HEK293T (cell line): ENCODE measurements around the gene DOK7.

ENCODE experiments used
- ARNT ChIP-seq: fragments of 450-650 bp; IDR thresholded peaks from 2 replicates; pipeline ENCODE4 v1.6.1; 2017; ENCODE audit warnings: mild to moderate bottlenecking
- CTBP1 ChIP-seq: fragments of 450-650 bp; IDR thresholded peaks from 2 replicates; pipeline ENCODE4 v1.6.1; 2016; ENCODE audit warnings: borderline replicate concordance
- FOXK2 ChIP-seq: fragments of 450-650 bp; IDR thresholded peaks from 2 replicates; pipeline ENCODE4 v1.6.1; 2016; ENCODE audit warnings: mild to moderate bottlenecking
- FOXM1 ChIP-seq: fragments of 450-650 bp; IDR thresholded peaks from 2 replicates; pipeline ENCODE4 v1.6.1; 2017; ENCODE audit warnings: mild to moderate bottlenecking, borderline replicate concordance
- L3MBTL2 ChIP-seq: fragments of 450-650 bp; conservative IDR thresholded peaks from 2 replicates; pipeline ENCODE4 v1.6.1; 2016; ENCODE audit warnings: mild to moderate bottlenecking
- SP1 ChIP-seq: fragments of 450-650 bp; IDR thresholded peaks from 2 replicates; pipeline ENCODE4 v1.6.1; 2017
- SUZ12 ChIP-seq: fragments of 450-650 bp; IDR thresholded peaks from 2 replicates; pipeline ENCODE4 v1.6.1; 2016; ENCODE audit warnings: mild to moderate bottlenecking

- TF ChIP-seq SP1 (no peak), FOXK2 (no peak), CTBP1 (no peak), L3MBTL2 (no peak), ARNT (no peak), SUZ12 (no peak), FOXM1 (no peak)
Measured at GRCh38 chr4:3427706-3428446, 35.2 kb upstream of the DOK7 start.
